HG03442 (cell line): Measurements from ENCODE around the gene ERO1A.

Experiments used
- ATAC-seq: cut with Tn5 transposase; IDR thresholded peaks from one replicate; pipeline ENCODE4 v1.9.1; 2021; ENCODE audit warnings: mild to moderate bottlenecking, moderate library complexity; ENCODE audit not compliant: unreplicated experiment

ERO1A gene

GRCh38 chr14:52609445-52610044, 85.8 kb downstream of the ERO1A start:
- no peak for ATAC-seq

- ATAC-seq = no peak
Observed at GRCh38 chr14:52607061-52607460, 88.3 kb downstream of the ERO1A start.

- ATAC-seq = no peak
Observed at GRCh38 chr14:52602131-52602530, 93.2 kb downstream of the ERO1A start.

- no peak for ATAC-seq
Observed at GRCh38 chr14:52599974-52600373, 95.4 kb downstream of the ERO1A start.

GRCh38 chr14:52598568-52598967, 96.8 kb downstream of the ERO1A start:
- ATAC-seq = no peak

GRCh38 chr14:52596861-52597260, 98.5 kb downstream of the ERO1A start:
- no peak for ATAC-seq

GRCh38 chr14:52596320-52596719, 99.0 kb downstream of the ERO1A start:
- no peak for ATAC-seq

GRCh38 chr14:52590318-52590717, 105.0 kb downstream of the ERO1A start:
- no peak for ATAC-seq
